ENCODE data around the gene PNPLA5. TPM values are rescaled to one million over a fixed set of nuclear protein-coding genes. Genes with fewer than 3 reads are reported as not detected.

Gene PNPLA5
- total RNA-seq, 3 donors from 2014 or later (not counting 1 experiment from before 2014, with no cell fraction given), result not detected

DNA sequence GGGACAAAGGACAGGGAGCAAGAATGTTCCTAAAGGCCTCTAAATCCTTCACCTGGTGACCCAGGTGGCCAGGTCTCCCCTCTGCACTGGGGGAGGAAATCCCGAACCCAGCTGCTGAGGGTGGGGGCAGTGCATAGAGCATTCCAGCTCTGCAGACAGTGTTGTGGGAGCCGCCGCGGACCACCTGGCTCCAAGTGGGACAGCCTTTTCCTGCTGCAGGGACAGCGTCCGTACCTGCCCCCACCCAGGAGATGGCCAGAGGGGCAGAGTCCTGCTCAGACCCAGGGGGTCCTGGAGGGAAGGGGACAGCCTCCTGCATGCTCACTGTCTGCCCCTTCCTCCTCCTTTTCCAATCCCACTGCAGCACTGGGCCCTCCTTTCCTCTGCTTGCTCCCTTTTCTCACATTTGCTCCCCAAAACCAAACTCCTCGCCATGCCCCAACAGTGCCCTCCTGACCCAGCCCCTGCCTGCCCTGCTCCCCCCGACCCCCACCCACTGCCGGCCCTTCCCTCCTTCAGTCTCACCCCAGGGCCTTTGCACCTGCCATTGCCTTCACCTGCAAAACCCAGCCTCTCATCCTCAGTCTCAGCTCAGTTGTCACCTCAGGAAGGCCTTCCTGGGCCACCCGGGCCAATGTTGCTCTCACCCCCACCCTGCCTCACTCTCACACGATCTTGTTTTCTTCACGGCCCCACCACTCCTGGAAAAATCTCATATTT lies 12.8 kb downstream of the PNPLA5 start:
- DNase-seq, result no peak
- Mint-ChIP-seq H3K36me3 (no peaks in the 10 kb centered on the region), H3K27ac (no peak overlapping the region), H3K4me1 (peaks cover 4 to 12% of the 10 kb centered on the region in 2 donors), H3K4me3 (no peak overlapping the region), H3K9me3 (no peaks in the 10 kb centered on the region), H3K27me3 (ENCODE audit: low read depth in 2 of 2) (peaks cover 18% of the 10 kb centered on the region in 2 donors)
- TF ChIP-seq, protein P1, sequence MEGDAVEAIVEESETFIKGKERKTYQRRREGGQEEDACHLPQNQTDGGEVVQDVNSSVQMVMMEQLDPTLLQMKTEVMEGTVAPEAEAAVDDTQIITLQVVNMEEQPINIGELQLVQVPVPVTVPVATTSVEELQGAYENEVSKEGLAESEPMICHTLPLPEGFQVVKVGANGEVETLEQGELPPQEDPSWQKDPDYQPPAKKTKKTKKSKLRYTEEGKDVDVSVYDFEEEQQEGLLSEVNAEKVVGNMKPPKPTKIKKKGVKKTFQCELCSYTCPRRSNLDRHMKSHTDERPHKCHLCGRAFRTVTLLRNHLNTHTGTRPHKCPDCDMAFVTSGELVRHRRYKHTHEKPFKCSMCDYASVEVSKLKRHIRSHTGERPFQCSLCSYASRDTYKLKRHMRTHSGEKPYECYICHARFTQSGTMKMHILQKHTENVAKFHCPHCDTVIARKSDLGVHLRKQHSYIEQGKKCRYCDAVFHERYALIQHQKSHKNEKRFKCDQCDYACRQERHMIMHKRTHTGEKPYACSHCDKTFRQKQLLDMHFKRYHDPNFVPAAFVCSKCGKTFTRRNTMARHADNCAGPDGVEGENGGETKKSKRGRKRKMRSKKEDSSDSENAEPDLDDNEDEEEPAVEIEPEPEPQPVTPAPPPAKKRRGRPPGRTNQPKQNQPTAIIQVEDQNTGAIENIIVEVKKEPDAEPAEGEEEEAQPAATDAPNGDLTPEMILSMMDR (IDR thresholded peaks at IDR 0.05), result no peak
- H3K9me3 ChIP-seq (ENCODE audit: control insufficient read depth, insufficient read depth, low read length), result no peaks in the 10 kb centered on the region
- H3K27me3 ChIP-seq (ENCODE audit: control insufficient read depth, insufficient read depth, low read length), result no peaks in the 10 kb centered on the region
- no peaks in the 10 kb centered on the region for H3K36me3 ChIP-seq (ENCODE audit: control insufficient read depth, insufficient read depth, low read length)
- 76% methylated on average over 12 of the region's 12 CpGs for WGBS (ENCODE audit: insufficient coverage)
- H3K4me3 ChIP-seq (ENCODE audit: low read length), result no peak overlapping the region
- ATAC-seq, result no peak
- peaks cover 2% of the 10 kb centered on the region for H3K4me1 ChIP-seq (ENCODE audit: control insufficient read depth, insufficient read depth, low read length)
- no peak overlapping the region for H3K27ac ChIP-seq (ENCODE audit: low read length)
- intact Hi-C loops (cut with micrococcal nuclease), result no loop called here

DNA sequence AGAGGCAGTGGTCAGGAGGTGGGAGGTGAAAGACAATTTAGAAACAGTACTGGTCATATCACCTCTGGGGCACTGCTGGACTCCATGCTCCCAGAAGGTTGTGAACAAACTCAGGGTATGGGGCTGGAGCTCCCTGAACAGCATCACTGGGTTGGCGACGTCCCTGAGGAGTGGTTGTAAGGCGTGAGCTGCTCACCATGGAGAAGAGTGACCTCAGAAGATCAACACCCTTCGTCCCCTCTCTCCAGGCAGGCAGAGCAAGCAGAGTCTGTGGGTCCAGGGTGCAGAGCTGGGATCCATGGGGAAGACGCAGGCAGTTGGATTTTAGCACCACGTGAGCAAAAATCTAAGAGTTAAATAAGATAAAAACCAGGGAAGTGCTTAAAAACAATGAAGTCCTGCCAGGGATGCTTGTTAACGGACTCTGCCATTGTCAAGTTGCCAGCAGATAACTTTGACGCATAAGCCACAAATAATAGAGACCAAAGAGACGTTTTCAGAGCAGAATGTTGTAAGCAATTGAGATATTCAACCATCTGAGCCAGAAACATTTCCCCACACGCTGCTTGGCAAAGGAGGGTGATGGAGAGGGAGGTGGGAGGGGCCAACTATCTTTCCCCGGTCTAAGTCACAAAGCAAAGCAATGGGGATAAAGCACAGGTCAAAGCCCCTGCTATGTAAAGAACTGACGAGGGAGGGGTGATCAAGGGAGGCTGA lies 13.6 kb downstream of the PNPLA5 start:
- Histone ChIP-seq H3K4me1 (ENCODE audit: control insufficient read depth, insufficient read depth, low read length) (no peaks in the 10 kb centered on the region), H3K4me3 (ENCODE audit: low read length) (no peak overlapping the region), H3K9me3 (ENCODE audit: control insufficient read depth, insufficient read depth, low read length) (no peaks in the 10 kb centered on the region), H3K27ac (ENCODE audit: low read length) (no peak overlapping the region), H3K36me3 (ENCODE audit: control insufficient read depth, insufficient read depth, low read length) (no peaks in the 10 kb centered on the region), H3K27me3 (ENCODE audit: control insufficient read depth, insufficient read depth, low read length) (no peaks in the 10 kb centered on the region)
- TF ChIP-seq, protein P1 (IDR thresholded peaks at IDR 0.05), result no peak
- H3K36me3 Mint-ChIP-seq, result no peaks in the 10 kb centered on the region
- peaks cover 21 to 23% of the 10 kb centered on the region in 2 donors for H3K27me3 Mint-ChIP-seq (ENCODE audit: low read depth in 2 of 2)
- intact Hi-C loops (cut with micrococcal nuclease), result no loop called here
- H3K4me1 Mint-ChIP-seq, result peaks cover 4 to 5% of the 10 kb centered on the region in 2 donors
- H3K4me3 Mint-ChIP-seq, result no peak overlapping the region
- no peak overlapping the region for H3K27ac Mint-ChIP-seq
- DNase-seq (no peak), ATAC-seq (no peak)
- WGBS (ENCODE audit: insufficient coverage), result 77% methylated on average over 12 of the region's 12 CpGs
- H3K9me3 Mint-ChIP-seq, result no peaks in the 10 kb centered on the region

DNA sequence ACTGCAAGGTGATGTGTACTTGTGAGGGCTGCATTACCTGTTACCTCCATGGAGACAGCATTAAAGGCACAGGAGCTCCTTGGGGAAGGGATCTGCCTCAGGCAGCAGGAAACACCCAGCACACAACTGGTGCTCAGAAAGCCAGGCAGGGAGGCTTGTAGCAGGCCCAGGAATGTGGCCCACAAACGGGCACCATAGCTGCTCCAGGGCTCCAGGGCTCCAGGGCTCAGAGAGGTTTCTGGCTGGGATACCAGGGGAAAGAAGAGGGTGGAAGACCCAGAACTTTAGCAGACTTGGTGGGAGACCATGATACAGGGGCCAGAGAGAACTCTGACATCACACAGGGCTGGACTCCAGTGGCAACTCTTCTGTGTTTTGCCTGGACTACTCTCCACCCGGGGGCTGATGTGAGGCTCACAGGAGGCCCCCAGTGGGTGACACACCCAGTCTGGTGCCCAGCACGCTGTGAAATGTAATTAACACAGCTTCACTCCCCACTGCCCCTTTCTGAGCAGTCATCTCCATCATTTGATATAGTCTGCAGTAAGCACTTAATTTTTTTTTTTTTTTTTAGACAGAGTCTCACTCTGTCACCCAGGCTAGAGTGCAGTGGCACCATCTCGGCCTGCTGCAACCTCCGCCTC lies 14.8 kb downstream of the PNPLA5 start:
- Mint-ChIP-seq H3K9me3 (no peaks in the 10 kb centered on the region), H3K27ac (no peak overlapping the region), H3K36me3 (no peaks in the 10 kb centered on the region), H3K4me1 (no peaks in the 10 kb centered on the region), H3K27me3 (ENCODE audit: low read depth in 2 of 2) (peaks cover 19 to 22% of the 10 kb centered on the region in 2 donors), H3K4me3 (no peak overlapping the region)
- ATAC-seq (no peak), DNase-seq (no peak)
- 70% methylated on average over 5 of the region's 5 CpGs for WGBS (ENCODE audit: insufficient coverage)
- Histone ChIP-seq H3K27me3 (ENCODE audit: control insufficient read depth, insufficient read depth, low read length) (no peaks in the 10 kb centered on the region), H3K9me3 (ENCODE audit: control insufficient read depth, insufficient read depth, low read length) (no peaks in the 10 kb centered on the region), H3K36me3 (ENCODE audit: control insufficient read depth, insufficient read depth, low read length) (no peaks in the 10 kb centered on the region), H3K4me1 (ENCODE audit: control insufficient read depth, insufficient read depth, low read length) (no peaks in the 10 kb centered on the region), H3K27ac (ENCODE audit: low read length) (no peak overlapping the region), H3K4me3 (ENCODE audit: low read length) (no peak overlapping the region)
- intact Hi-C loops (cut with micrococcal nuclease), result no loop called here
- TF ChIP-seq, protein P1 (IDR thresholded peaks at IDR 0.05), result no peak
